Measurements from ENCODE around the gene MBNL1.

Gene MBNL1

GRCh38 chr3:152253514-152253913 is 15.2 kb upstream of the MBNL1 start:
- H3K27ac ChIP-seq: no peak overlapping the region
- TF ChIP-seq CTCF (conservative IDR thresholded peaks at IDR 0.05): no peak

GRCh38 chr3:152254041-152254440 is 14.7 kb upstream of the MBNL1 start:
- no peak overlapping the region for H3K27ac ChIP-seq
- no peak for TF ChIP-seq CTCF (conservative IDR thresholded peaks at IDR 0.05)

- no peak for TF ChIP-seq CTCF (conservative IDR thresholded peaks at IDR 0.05)
- H3K27ac ChIP-seq: no peak overlapping the region
Observed at GRCh38 chr3:152255290-152255689, 13.4 kb upstream of the MBNL1 start.

- TF ChIP-seq CTCF (conservative IDR thresholded peaks at IDR 0.05): no peak
- H3K27ac ChIP-seq: no peak overlapping the region
Observed at GRCh38 chr3:152256851-152257562, 11.7 kb upstream of the MBNL1 start.

GRCh38 chr3:152257563-152258035 is 11.1 kb upstream of the MBNL1 start:
- no peak for TF ChIP-seq CTCF (conservative IDR thresholded peaks at IDR 0.05)
- no peak overlapping the region for H3K27ac ChIP-seq

- H3K27ac ChIP-seq: no peak overlapping the region
- TF ChIP-seq CTCF (conservative IDR thresholded peaks at IDR 0.05): no peak
Observed at GRCh38 chr3:152258448-152259393, 10.0 kb upstream of the MBNL1 start.

- no peak overlapping the region for H3K27ac ChIP-seq
- no peak for TF ChIP-seq CTCF (conservative IDR thresholded peaks at IDR 0.05)
Observed at GRCh38 chr3:152259468-152259867, 9.3 kb upstream of the MBNL1 start.
